Gastrocnemius medialis (tissue), 4 donors: Measurements from ENCODE around the gene ZDHHC12.

Source experiments
- POLR2A ChIP-seq, 2 donors: fragments of 450-650 bp; IDR thresholded peaks; one replicate each; pipeline ENCODE4 v1.6.1; 2017; ENCODE audit warnings: antibody characterized with exemption in 2 of 2, mild to moderate bottlenecking in 2 of 2, moderate library complexity in 2 of 2
- TF ChIP-seq, protein P1 (sequence below), 5 experiments: fragments of 450-650 bp in 3 of 5; fragments of 200-600 bp in 2 of 5; sonication (generic) in 2 of 5; IDR thresholded peaks in 4 of 5; conservative IDR thresholded peaks in 1 of 5; 1 replicate in 4 of 5; 2 replicates in 1 of 5; pipeline ENCODE4 v1.5.1; 2016 to 2019; ENCODE audit warnings: antibody characterized with exemption in 5 of 5, mild to moderate bottlenecking in 3 of 5, moderate library complexity in 3 of 5

DNA sequence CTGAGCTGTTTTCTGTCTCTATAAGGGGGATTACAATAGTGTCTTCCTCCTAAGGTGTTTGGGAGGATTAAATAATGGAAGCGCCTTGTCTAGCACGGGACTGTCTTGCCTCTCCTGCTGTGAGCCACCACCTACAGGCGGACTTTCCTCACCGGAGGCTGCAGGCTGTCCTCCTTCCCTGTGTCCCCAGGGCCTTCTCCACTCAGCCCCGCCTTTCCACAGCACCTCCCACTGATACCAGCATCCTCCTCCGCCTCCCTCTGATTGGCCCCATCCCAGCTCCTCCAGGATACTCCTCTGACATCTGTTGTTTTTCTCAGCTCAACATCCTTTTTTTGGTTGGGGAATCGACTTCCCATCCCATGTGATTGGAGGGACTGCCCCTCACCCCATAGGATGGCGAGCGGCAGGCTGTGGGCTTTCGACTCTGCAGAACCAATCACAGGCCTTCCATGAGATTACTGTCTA, 851 bp upstream of the ZDHHC12 start:
- peak in 1 of 2 donors; percentile 6 for TF ChIP-seq POLR2A (IDR thresholded peaks at IDR 0.05)
- TF ChIP-seq, protein P1, sequence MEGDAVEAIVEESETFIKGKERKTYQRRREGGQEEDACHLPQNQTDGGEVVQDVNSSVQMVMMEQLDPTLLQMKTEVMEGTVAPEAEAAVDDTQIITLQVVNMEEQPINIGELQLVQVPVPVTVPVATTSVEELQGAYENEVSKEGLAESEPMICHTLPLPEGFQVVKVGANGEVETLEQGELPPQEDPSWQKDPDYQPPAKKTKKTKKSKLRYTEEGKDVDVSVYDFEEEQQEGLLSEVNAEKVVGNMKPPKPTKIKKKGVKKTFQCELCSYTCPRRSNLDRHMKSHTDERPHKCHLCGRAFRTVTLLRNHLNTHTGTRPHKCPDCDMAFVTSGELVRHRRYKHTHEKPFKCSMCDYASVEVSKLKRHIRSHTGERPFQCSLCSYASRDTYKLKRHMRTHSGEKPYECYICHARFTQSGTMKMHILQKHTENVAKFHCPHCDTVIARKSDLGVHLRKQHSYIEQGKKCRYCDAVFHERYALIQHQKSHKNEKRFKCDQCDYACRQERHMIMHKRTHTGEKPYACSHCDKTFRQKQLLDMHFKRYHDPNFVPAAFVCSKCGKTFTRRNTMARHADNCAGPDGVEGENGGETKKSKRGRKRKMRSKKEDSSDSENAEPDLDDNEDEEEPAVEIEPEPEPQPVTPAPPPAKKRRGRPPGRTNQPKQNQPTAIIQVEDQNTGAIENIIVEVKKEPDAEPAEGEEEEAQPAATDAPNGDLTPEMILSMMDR (IDR thresholded peaks at IDR 0.05 in 4 of 5, conservative IDR thresholded peaks at IDR 0.05 in 1 of 5) = no peak
